IMR-90 (cell line): ENCODE data around the gene ARHGAP23. TPM values are rescaled to one million over a fixed set of nuclear protein-coding genes. Genes with fewer than 3 reads are reported as not detected.

Experiments
- ATAC-seq: fragments of 200-7000 bp; cut with Tn5 transposase; 2 replicates; pipeline ENCODE4 v1.9.1; 2020; ENCODE audit warnings: low read depth, mild to moderate bottlenecking, moderate library complexity
- BruUV-seq: library from RNA; stranded (reverse); fragments of 400-500 nt; replicated peaks from 2 replicates; lab custom pipeline; 2021; lab: Mats Ljungman, UMichigan
- CTCF ChIA-PET: fragments of 300-600 bp; formaldehyde crosslinking; extraction: SDS; loops from one replicate; lab custom pipeline; 2021; ENCODE audit warnings: antibody characterized with exemption; lab: Yijun Ruan, JAX
- POLR2A ChIA-PET: fragments of 300-600 bp; sonication (Branson Sonifier 250); formaldehyde crosslinking; loops from one replicate; lab custom pipeline; 2022; ENCODE audit warnings: antibody characterized with exemption; ENCODE audit not compliant: unreplicated experiment; lab: Charles Lee
- DNase-seq: peaks from one replicate; pipeline ENCODE4 v3.0.0; 2013
- H2AFZ ChIP-seq: replicated peaks from 2 replicates; pipeline ENCODE3; 2013; ENCODE audit warnings: low read length, mild to moderate bottlenecking; ENCODE audit not compliant: poor library complexity
- H2AK5ac ChIP-seq: 2 replicates; pipeline ENCODE4 v1.6.1; 2013; ENCODE audit warnings: low read depth, low read length, inconsistent platforms
- H2AK9ac ChIP-seq: replicated peaks from 2 replicates; pipeline ENCODE3; 2013; ENCODE audit warnings: mild to moderate bottlenecking, low read depth, low read length, moderate library complexity; ENCODE audit not compliant: poor library complexity
- H2BK120ac ChIP-seq: 2 replicates; pipeline ENCODE4 v1.6.1; 2013; ENCODE audit warnings: low read depth, low read length, inconsistent platforms
- H2BK15ac ChIP-seq: 3 replicates; pipeline ENCODE4 v1.6.1; 2013; ENCODE audit warnings: low read depth, low read length, inconsistent platforms
- H2BK20ac ChIP-seq: 2 replicates; pipeline ENCODE4 v1.6.1; 2013; ENCODE audit warnings: low read depth, mild to moderate bottlenecking, inconsistent platforms, low read length, moderate library complexity
- H2BK5ac ChIP-seq: 2 replicates; pipeline ENCODE4 v1.6.1; 2013; ENCODE audit warnings: mild to moderate bottlenecking, low read depth, low read length, inconsistent platforms; ENCODE audit not compliant: poor library complexity, severe bottlenecking
- H3K14ac ChIP-seq: replicated peaks from 2 replicates; pipeline ENCODE4 v1.6.1; 2013; ENCODE audit warnings: low read depth, low read length, inconsistent platforms
- H3K18ac ChIP-seq: 2 replicates; pipeline ENCODE4 v1.6.1; 2013; ENCODE audit warnings: low read depth, low read length, control low read depth
- H3K23ac ChIP-seq: 2 replicates; pipeline ENCODE4 v1.6.1; 2013; ENCODE audit warnings: low read depth, low read length, inconsistent platforms
- H3K27ac ChIP-seq: 2 replicates; pipeline ENCODE4 v1.5.1; 2013; ENCODE audit warnings: mild to moderate bottlenecking, control low read depth, low read length; ENCODE audit not compliant: insufficient read depth
- H3K27me3 ChIP-seq: 2 replicates; pipeline ENCODE4 v1.6.1; 2013; ENCODE audit warnings: low read length; ENCODE audit not compliant: control insufficient read depth, insufficient read depth
- H3K36me3 ChIP-seq: 2 replicates; pipeline ENCODE4 v1.6.1; 2013; ENCODE audit warnings: low read length, mixed read lengths; ENCODE audit not compliant: control insufficient read depth, insufficient read depth
- H3K4ac ChIP-seq: 2 replicates; pipeline ENCODE4 v1.6.1; 2013; ENCODE audit warnings: low read depth, low read length, inconsistent platforms
- H3K4me1 ChIP-seq: 2 replicates; pipeline ENCODE4 v1.6.1; 2013; ENCODE audit warnings: low read length, mixed read lengths; ENCODE audit not compliant: control insufficient read depth, insufficient read depth
- H3K4me2 ChIP-seq: 2 replicates; pipeline ENCODE4 v1.6.1; 2013; ENCODE audit warnings: low read depth, mild to moderate bottlenecking, control low read depth, low read length, moderate library complexity
- H3K4me3 ChIP-seq: 2 replicates; pipeline ENCODE4 v1.5.1; 2013; ENCODE audit warnings: low read depth, mild to moderate bottlenecking, control low read depth, low read length, moderate library complexity; ENCODE audit not compliant: insufficient read depth
- H3K56ac ChIP-seq: 2 replicates; pipeline ENCODE4 v1.6.1; 2013; ENCODE audit warnings: low read length, inconsistent platforms; ENCODE audit not compliant: insufficient read depth; ENCODE audit errors: extremely low read depth
- H3K79me1 ChIP-seq, 2 experiments: 2 replicates each; pipeline ENCODE4 v1.6.1; 2013; ENCODE audit warnings: low read length in 2 of 2, inconsistent platforms in 1 of 2, low read depth in 1 of 2
- H3K9ac ChIP-seq: 2 replicates; pipeline ENCODE4 v1.6.1; 2013; ENCODE audit warnings: low read depth, low read length, control low read depth
- H3K9me1 ChIP-seq: 2 replicates; pipeline ENCODE4 v1.6.1; 2013; ENCODE audit warnings: low read length, inconsistent platforms; ENCODE audit not compliant: insufficient read depth
- H3K9me3 ChIP-seq: 2 replicates; pipeline ENCODE4 v1.6.1; 2013; ENCODE audit warnings: low read length; ENCODE audit not compliant: control insufficient read depth, insufficient read depth
- H4K20me1 ChIP-seq: 2 replicates; pipeline ENCODE4 v1.6.1; 2013; ENCODE audit warnings: low read length, inconsistent platforms; ENCODE audit not compliant: insufficient read depth
- H4K5ac ChIP-seq: 2 replicates; pipeline ENCODE4 v1.6.1; 2013; ENCODE audit warnings: mild to moderate bottlenecking, low read depth, low read length, control low read depth
- H4K8ac ChIP-seq, 2 experiments: 2 replicates each; pipeline ENCODE4 v1.6.1; 2013; ENCODE audit warnings: low read depth in 2 of 2, low read length in 2 of 2, control low read depth in 1 of 2, inconsistent platforms in 1 of 2
- H4K91ac ChIP-seq: 2 replicates; pipeline ENCODE4 v1.6.1; 2013; ENCODE audit warnings: low read depth, low read length, inconsistent platforms; ENCODE audit not compliant: insufficient read depth
- CEBPB ChIP-seq: IDR thresholded peaks from 2 replicates; pipeline ENCODE4 v1.6.1; 2012; ENCODE audit warnings: low read depth, low read length, improper control_type of control experiment
- CHD1 ChIP-seq: IDR thresholded peaks from 2 replicates; pipeline ENCODE4 v1.6.1; 2012; ENCODE audit warnings: low read depth, low read length, improper control_type of control experiment
- ELK1 ChIP-seq: fragments of 150-350 bp; IDR thresholded peaks from 2 replicates; pipeline ENCODE4 v1.6.1; 2016; ENCODE audit warnings: low read depth, mild to moderate bottlenecking, low read length, moderate library complexity, borderline replicate concordance
- MAFK ChIP-seq: IDR thresholded peaks from 2 replicates; pipeline ENCODE4 v1.6.1; 2012; ENCODE audit warnings: low read depth, low read length, improper control_type of control experiment
- RFX5 ChIP-seq: IDR thresholded peaks from 2 replicates; pipeline ENCODE4 v1.8.0; 2012; ENCODE audit warnings: low read depth, mild to moderate bottlenecking, low read length, moderate library complexity
- WGBS, 2 experiments: methylation state at CpG; one replicate each; pipeline versions ENCODE4 v1.1.5 to v1.1.7; 2013; ENCODE audit warnings: missing lambda C conversion rate in 2 of 2; ENCODE audit not compliant: insufficient read length in 1 of 2; ENCODE audit errors: extremely low coverage in 2 of 2; 5-methylcytosine and 5-hydroxymethylcytosine counted together
- dilution Hi-C: fragments of 300-500 bp; cut with HindIII; formaldehyde crosslinking; loops from one replicate; pipeline ENCODE4 v1.14.3; 2018; ENCODE audit warnings: low sequenced_read_pairs; ENCODE audit not compliant: unreplicated experiment
- in situ Hi-C: fragments of 300-500 bp; cut with MboI; formaldehyde crosslinking; loops from 3 replicates; pipeline ENCODE4 v1.14.3; 2019; ENCODE audit warnings: low sequenced_read_pairs, inconsistent platforms, mixed read lengths
- intact Hi-C: fragments of 100-400 bp; cut with micrococcal nuclease; formaldehyde crosslinking; loops from 2 replicates; pipeline ENCODE4 v1.10.0; 2022
- polyA plus RNA-seq, 3 experiments: library from polyadenylated mRNA; depleted of rRNA; stranded (reverse); fragments of >200 nt; gene quantifications; 2 replicates each; pipeline ENCODE4 v1.2.3, GENCODE V29; 2012; ENCODE audit warnings: low replicate concordance in 1 of 3
- total RNA-seq: library from RNA; depleted of rRNA; stranded (reverse); fragments of >200 nt; gene quantifications from 2 replicates; pipeline ENCODE4 v1.2.3, GENCODE V29; 2012
- TF ChIP-seq, protein P1 (sequence below): fragments of 150-350 bp; IDR thresholded peaks from 2 replicates; pipeline ENCODE4 v1.6.1; 2017; ENCODE audit warnings: mild to moderate bottlenecking, antibody characterized with exemption, low read length, low read depth

Gene ARHGAP23
- total and polyA plus RNA-seq, 2 of the 4 experiments (the other 2 are of a cell fraction): 9.3 to 43.3 TPM

DNA sequence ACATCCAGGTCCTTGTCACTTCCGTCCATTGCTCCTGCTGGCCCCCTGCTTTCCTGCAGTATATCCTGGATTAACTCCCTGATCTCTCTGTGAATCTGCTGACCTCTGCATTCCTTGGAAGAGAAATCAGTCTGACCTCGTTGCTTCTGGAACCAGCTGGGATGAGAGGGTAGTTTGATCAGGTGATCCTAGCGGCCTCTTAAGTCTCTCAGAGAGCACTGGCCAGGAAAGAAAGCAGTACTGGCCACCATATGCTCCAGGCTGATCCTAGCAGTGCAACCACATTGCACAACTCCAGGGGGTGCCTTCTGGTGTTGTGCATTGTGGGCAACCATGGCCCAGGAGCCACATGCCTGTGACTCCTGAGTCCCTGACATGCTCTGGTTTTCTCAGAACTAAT lies 79.2 kb downstream of the ARHGAP23 start:
- peaks cover 28% of the 10 kb centered on the region for H3K9me1 ChIP-seq
- H3K14ac ChIP-seq: no peak overlapping the region
- intact Hi-C loops (no loop called here), dilution Hi-C loops (no loop called here), in situ Hi-C loops (no loop called here)
- no TSS peak for BruUV-seq
- H2BK20ac ChIP-seq: no peak overlapping the region
- peak overlapping the region; percentile 65 for H2AK9ac ChIP-seq
- no peak overlapping the region for H3K4me3 ChIP-seq
- peaks cover 46% of the 10 kb centered on the region for H3K36me3 ChIP-seq
- ATAC-seq: no peak
- H3K9ac ChIP-seq: no peak overlapping the region
- H3K23ac ChIP-seq: no peak overlapping the region
- no peaks in the 10 kb centered on the region for H3K9me3 ChIP-seq
- no peak overlapping the region for H2BK15ac ChIP-seq
- WGBS, 2 experiments: 100% methylated on average over 1 of the region's 3 CpGs; no CpG with 5 or more reads in 1 of the 2 experiments
- H2BK5ac ChIP-seq: no peak overlapping the region
- no peak overlapping the region for H3K56ac ChIP-seq
- no peak for TF ChIP-seq RFX5
- peak; percentile 91 for TF ChIP-seq MAFK
- no peak for TF ChIP-seq ELK1
- no peak for TF ChIP-seq CHD1
- TF ChIP-seq CEBPB: peak; percentile 50; the same call in 1 of the 2 replicates
- TF ChIP-seq, protein P1, sequence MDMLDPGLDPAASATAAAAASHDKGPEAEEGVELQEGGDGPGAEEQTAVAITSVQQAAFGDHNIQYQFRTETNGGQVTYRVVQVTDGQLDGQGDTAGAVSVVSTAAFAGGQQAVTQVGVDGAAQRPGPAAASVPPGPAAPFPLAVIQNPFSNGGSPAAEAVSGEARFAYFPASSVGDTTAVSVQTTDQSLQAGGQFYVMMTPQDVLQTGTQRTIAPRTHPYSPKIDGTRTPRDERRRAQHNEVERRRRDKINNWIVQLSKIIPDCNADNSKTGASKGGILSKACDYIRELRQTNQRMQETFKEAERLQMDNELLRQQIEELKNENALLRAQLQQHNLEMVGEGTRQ: 0 out of 2 replicates have a peak, but pooled peaks have one; percentile 3
- no peak overlapping the region for H3K4me2 ChIP-seq
- H3K4ac ChIP-seq: no peak overlapping the region
- POLR2A ChIA-PET: no interaction called here
- CTCF ChIA-PET: interaction anchor here (1.7 kb wide), 1 partner anchor 86 kb away, joined by 4 read pairs; no protein-coding TSS in a partner anchor
- H3K79me1 ChIP-seq: peaks cover 2 to 35% of the 10 kb centered on the region in 2 experiments; a peak in 2 of 4 replicates
- no peaks in the 10 kb centered on the region for H3K27me3 ChIP-seq
- H2AFZ ChIP-seq: peak overlapping the region; percentile 43
- DNase-seq: no peak
- no peak overlapping the region for H3K27ac ChIP-seq
- peaks cover 48% of the 10 kb centered on the region for H4K20me1 ChIP-seq
- no peak overlapping the region for H2BK120ac ChIP-seq
- no peak overlapping the region for H4K5ac ChIP-seq
- H4K8ac ChIP-seq: no peak overlapping the region
- H2AK5ac ChIP-seq: no peak overlapping the region
- no peak overlapping the region for H3K18ac ChIP-seq
- H3K4me1 ChIP-seq: peaks cover 12% of the 10 kb centered on the region
- H4K91ac ChIP-seq: no peak overlapping the region
